GM19438 (cell line): ENCODE results near the gene MXD3.
"Not testable (repeated sequence)": the region's sequence is repeated elsewhere in the genome, so short reads cannot be mapped to it uniquely, and the experiment has no call there.

ENCODE experiments used
- ATAC-seq: cut with Tn5 transposase; IDR thresholded peaks from one replicate; pipeline ENCODE4 v1.9.1; 2021; ENCODE audit warnings: low read depth; ENCODE audit not compliant: unreplicated experiment

The MXD3 gene

DNA sequence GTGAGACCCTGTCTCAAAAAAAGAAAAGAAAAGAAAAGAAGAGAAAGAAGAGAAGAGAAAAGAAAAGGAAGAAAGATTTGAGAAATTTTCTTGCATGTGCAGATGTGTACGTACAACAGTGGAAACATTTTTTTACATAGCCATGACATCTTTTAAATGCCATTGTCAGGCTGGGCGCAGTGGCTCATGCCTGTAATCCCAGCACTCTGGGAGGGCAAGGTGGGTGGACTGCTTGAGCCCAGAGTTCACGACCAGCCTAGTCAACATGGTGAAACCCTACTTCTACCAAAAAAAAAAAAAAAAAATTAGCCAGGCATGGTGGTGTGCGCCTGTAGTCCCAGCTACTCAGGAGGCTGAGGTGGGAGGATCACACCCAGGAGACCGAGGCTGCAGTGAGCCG lies 33.2 kb upstream of the MXD3 start:
- no peak for ATAC-seq

DNA sequence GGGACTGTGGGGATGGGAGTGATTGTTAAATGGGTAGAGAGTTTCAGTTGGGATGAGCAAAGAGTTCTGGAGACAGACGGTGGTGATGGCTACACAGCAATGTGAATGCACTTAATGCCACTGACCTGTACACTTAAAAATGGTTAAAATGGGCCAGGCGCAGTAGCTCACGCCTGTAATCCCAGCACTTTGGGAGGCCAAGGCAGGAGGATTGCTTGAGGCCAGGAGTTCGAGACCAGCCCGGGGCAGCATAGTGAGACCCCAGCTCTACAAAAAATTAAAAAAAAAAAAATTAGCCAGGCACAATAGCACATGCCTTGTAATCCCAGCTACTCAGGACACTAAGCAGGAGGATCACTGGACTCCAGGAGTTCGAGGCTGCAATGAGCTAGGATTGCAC lies 32.1 kb upstream of the MXD3 start:
- ATAC-seq, result no peak

GRCh38 chr5:177343000-177343399 lies 31.3 kb upstream of the MXD3 start:
- not testable (repeated sequence) for ATAC-seq

DNA sequence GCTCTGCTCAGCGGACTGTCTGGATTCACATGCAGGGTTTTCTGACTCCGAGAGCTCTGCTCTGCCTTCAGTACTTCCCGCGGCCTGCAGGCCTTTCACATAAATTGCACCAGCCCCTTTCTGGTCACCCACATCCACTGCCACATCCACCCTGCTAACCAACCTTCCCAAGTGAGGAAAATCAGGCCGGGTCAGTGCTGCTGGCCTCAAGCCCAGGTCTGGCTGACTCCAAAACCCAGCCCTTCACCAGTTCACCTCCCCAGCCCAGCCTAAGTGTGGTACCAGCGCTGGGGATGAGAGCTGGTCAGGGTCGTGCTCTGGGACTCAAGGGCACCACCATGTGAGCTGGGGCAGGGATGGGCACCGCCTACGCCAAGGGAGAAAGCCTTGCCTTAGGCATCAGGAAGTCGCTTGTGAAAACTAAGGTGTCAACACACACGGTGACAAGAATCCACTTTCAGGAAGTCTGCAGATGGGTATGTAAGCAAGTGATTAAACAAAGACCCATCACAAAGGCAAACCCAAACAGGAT lies 27.5 kb upstream of the MXD3 start:
- ATAC-seq, result no peak

GRCh38 chr5:177338251-177339106 lies 26.8 kb upstream of the MXD3 start:
- ATAC-seq, result no peak

DNA sequence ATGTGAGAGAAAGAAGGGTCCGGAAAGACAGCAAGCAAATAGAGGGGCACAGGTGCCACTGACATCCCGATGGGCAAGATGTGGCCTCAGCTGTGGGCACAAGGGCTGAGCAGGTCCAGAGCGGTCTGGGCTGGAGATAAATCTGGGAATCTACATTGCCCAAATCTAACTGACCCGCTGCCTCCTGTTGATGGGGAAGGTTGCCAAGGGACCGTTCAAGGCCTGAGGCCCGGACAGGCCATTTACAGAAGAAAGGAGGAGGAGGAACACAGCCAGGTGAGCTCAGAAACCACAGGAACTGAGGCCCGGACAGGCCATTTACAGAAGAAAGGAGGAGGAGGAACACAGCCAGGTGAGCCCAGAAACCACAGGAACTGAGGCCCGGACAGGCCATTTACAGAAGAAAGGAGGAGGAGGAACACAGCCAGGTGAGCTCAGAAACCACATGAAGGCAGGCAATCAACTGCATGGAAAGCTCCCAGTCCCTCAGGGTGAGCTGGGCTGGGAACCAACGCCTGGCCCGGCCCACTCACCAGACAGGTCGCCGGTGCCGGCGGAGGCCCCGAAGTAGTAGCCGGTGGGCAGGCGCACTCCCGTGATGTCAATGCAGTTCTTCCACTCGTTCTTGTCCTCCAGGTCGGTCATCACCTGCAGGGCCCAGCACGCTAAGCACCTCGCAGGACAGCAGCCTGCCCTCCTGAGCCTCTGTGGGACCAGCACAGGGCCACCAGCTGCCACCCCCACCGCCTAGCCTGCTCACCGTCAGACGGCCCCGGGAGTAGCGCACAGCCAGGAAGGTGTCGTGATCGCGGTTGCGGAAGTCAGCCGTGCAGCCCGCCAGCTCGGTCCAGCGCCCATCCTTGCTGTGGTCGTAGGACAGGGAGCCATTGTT lies 25.2 kb upstream of the MXD3 start:
- ATAC-seq, result no peak

GRCh38 chr5:177336112-177336511 lies 24.4 kb upstream of the MXD3 start:
- no peak for ATAC-seq

- no peak for ATAC-seq
These were observed 24.0 kb upstream of the MXD3 start for GRCh38 chr5:177335701-177336065.

DNA sequence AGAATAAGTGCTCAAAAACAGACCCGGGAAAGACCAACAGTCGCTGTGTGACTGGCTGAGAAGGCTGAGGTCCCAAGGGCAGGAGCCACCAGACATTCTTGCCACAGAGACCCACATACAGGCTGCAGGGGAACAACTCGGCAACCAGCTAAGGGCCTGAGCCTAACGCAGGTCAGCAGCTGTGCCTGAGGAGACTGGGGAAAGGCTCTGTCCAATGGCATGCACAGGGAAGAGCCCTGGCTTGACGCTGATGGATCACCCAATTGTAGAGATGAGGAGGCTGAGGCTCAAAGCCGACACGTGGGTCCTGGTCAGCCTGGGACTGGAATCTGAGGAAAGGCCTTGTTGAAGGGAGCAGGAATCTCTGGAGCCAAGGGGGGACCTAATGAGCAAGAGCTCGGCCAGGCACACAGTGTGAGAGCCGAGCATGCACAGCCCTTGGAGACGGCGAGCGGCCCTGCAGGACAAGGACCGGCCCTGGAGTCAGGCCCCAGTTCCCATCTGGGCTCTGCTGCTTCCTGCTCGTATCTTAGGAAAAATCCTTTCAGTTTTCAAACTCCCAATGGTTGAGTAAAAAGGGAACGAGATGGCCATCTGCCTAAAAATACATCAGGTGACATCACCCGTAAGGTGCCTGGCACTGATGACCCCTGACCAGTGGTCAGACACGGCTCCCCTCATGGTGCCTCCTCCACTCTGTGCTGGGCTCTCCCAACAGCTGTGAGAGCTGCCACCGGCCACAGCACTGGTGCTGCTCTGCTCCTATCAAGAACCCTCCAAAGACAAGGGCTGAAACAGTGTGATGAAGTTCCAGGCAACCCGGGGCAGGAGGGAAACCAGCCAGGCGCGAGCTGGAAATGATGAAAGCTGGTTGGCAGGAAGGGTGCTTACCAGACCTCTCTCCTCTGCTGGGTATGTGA lies 23.3 kb upstream of the MXD3 start:
- ATAC-seq, result no peak

DNA sequence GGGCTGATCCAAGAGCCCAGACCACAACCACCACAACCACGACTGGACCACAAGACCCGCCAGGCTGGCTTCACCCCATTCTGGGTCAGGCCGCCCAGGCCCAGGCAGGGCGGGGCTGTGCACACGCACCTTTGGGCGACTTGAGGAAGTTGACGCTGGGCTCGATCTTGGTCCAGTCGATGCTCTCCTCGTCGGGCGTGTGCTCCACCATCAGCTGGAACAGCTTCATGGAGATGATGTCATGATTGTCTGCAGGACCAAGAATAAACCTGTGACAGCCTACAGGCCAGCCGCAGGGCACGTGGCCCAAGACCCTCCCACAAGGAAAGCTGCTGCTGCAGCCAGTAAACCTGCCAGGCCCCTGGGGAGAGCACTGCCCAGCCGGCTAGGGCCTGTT lies 22.5 kb upstream of the MXD3 start:
- no peak for ATAC-seq

DNA sequence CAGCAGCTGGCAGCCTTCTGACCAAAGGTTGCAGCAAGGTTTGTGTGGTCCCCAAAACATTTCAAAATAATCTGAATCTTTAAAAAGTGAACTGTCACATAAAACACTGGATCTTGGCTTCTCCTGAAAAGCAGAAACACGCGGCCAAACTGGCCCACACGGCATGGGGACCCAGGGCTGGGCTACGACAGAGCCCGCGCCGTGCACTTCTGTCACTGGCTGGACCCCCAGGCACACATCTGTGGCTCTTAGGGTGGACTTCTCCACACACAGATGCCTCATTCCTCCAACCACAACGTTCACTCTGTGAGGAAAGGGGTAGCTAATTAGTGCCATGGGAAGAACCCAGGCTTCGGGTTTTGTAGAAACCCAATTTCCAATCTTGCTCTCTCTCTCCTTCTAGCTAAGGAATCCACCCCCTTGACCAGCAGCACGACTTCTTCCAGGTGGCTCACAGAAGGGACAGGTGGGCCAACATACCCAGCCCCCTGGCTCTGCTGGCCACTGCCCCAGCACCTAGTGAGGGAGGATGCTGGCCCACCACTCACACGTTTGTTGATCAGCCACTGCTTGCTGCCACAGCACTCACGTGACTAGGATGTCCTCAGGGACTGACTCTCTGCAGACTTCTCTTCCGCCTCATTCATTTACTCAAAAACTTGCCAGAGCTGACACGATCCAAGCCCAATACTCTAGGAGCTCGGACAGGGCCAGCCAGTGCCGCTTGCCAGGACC lies 21.9 kb upstream of the MXD3 start:
- no peak for ATAC-seq

DNA sequence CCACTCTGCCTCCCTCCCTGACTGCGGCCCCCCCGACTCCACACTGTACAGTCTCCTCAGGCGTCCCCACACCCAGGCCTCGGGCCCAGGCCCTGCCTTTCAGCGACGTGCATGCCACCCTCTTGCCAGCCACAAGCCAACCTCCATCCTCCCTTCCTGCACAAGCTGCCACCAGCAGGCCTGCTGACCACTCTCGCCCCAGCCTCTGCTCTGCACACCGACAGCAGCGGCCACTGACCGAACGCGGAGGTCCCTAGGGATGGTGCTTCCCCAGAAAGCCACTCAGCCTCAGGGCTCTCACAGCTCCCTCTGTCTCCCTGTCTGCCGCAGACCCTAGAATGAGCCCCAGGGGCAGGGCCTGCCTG lies 21.2 kb upstream of the MXD3 start:
- ATAC-seq, result no peak

DNA sequence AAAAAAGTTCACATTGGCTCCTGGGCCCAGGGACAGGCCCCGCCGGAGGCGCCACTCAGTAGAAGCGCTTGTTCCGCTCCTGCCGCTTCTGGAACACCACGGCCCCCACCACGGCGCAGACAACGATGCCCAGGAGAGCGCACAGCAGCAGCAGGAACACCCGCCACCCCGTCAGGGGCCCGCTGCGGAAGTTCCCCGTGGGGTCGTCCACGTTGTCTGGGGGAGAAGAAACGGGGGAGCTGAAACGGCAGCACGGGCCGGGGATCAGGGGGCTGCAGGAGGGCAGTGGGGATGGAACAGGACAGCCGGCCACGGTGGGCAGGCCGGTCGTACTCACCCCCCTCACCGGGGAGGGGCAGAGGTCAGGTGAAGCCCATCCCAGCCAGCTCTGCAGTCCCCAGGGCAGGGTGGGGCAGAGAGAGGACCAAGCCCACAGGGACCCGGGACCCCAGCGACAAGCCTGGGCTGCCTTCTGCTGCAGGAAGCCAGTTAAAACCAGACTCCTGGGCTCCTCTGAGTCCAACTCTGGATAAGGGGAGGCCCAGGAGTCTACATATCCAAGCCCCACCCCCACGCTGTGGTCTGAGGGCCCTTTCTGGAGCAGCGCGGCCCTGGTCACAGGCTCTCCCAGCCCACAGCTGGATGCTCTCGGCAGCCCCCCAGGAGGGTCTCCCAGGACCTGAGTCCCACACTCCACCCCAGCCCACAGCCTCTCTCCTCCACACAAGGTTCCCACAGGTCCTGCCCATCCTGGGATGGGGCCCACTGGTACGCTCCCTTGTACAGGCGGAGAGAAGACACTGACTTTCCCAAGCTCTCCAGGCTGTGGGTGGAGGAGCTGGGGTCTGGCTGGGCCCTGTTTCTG lies 20.6 kb upstream of the MXD3 start:
- no peak for ATAC-seq

GRCh38 chr5:177330991-177331842 lies 19.5 kb upstream of the MXD3 start:
- ATAC-seq, result no peak

DNA sequence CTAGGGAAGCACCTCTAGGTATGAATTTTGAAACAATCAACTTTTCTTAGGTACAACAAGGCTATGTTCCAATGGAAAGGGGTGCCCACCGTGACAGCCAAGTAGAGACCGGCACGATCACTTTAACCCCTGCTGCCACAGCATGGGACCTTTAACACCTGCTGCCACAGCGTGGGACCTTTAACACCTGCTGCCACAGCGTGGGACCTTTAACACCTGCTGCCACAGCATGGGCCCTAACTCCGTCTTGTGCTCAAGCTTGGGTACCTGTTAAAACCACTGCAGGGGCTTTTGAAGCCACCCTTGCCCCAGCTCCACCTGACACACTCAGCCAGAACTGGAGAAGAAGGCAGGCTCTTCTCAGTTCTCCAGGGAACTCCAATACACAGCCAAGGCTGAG lies 18.2 kb upstream of the MXD3 start:
- no peak for ATAC-seq

DNA sequence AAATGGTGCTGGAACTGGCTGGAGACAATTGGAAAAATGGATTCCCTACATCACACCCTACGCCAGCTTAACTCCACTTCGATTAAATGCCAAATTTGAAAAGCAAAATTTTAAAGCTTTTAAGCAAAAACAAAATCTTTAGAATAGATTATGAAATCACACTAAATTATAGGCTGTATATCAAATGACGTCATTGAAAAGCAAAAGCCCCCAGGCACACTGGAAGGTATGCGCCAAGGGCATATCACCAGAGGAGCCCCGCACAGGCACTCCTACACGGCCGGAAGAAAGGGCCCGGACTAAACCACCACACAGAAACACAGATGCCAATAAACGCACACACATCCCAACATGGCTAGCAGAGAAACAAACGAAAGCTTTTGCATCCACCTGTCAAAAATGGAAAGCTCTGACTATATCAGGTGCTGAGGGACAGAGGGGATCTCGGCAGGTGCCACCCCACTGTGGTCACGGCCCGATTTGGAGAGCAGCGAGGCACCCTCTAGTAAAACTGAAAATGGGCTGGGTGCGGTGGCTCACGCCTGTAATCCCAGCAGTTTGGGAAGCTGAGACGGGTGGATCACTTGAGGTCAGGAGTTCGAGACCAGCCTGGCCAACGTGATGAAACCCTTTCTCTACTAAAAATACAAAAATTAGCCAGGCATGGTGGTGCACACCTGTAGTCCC lies 17.0 kb upstream of the MXD3 start:
- ATAC-seq, result no peak
